H1 (cell line): ENCODE data around the gene ZBTB46. TPM values are rescaled to one million over a fixed set of nuclear protein-coding genes. Genes with fewer than 3 reads are reported as not detected.

Experiments
- PHF8 ChIP-seq: fragments of 200-600 bp; sonication (generic); conservative IDR thresholded peaks from 2 replicates; pipeline ENCODE4 v1.7.1; 2012; ENCODE audit warnings: low read depth, mild to moderate bottlenecking, inconsistent platforms, low read length, moderate library complexity
- polyA plus RNA-seq, 7 experiments: library from polyadenylated mRNA; depleted of rRNA in 3 of 7; stranded (reverse) in 5 of 7; unstranded in 2 of 7; fragments of >200 nt in 5 of 7; fragments of 200-250 nt in 2 of 7; gene quantifications; 1 replicate in 5 of 7; 2 replicates in 1 of 7; 4 replicates in 1 of 7; pipeline versions ENCODE4 v1.2.1 to v1.2.3, GENCODE V29; 2011 to 2013; ENCODE audit warnings: missing spikeins in 2 of 7, mixed read lengths in 2 of 7
- total RNA-seq: library from RNA; stranded (reverse); fragmentation: NEBNext Ultra II Directional; extraction: Animal tissue kit (Norgen Biotek cat#: 25700); gene quantifications from 2 replicates; pipeline ENCODE4 v1.2.1, GENCODE V29; 2021

Gene ZBTB46
- total and polyA plus RNA-seq, 2 of the 8 experiments (the other 6 are each of a cell fraction or from before 2014, with no cell fraction given), result 6.4 to 22.4 TPM

GRCh38 chr20:63858393-63859165 is 27.5 kb upstream of the ZBTB46 start (continued):
- TF ChIP-seq PHF8, result no peak
- TF ChIP-seq, all 59 proteins: peak for 5
